AML-193 (cell line): Measurements from ENCODE around the gene CCDC85A.

Experiments used
- DNase-seq, 2 experiments: peaks; one replicate each; lab custom pipeline; 2025; lab: John Stamatoyannopoulos, UW

CCDC85A gene

GRCh38 chr2:56372071-56372656, 188.4 kb downstream of the CCDC85A start:
- no peak for DNase-seq

- DNase-seq, result no peak
Measured at GRCh38 chr2:56375251-56375650, 191.5 kb downstream of the CCDC85A start.

GRCh38 chr2:56376699-56377665, 193.2 kb downstream of the CCDC85A start:
- no peak for DNase-seq

- DNase-seq, result no peak
Measured at GRCh38 chr2:56379066-56379465, 195.3 kb downstream of the CCDC85A start.

GRCh38 chr2:56380861-56381260, 197.1 kb downstream of the CCDC85A start:
- no peak for DNase-seq

- no peak for DNase-seq
Measured at GRCh38 chr2:56382466-56382865, 198.7 kb downstream of the CCDC85A start.

- DNase-seq, result no peak
Measured at GRCh38 chr2:56386657-56387056, 202.9 kb downstream of the CCDC85A start.

- no peak for DNase-seq
Measured at GRCh38 chr2:56390644-56391043, 206.9 kb downstream of the CCDC85A start.

GRCh38 chr2:56410140-56410539, 226.3 kb downstream of the CCDC85A start:
- DNase-seq, result no peak

- DNase-seq, result no peak
Measured at GRCh38 chr2:56416500-56417176, 232.8 kb downstream of the CCDC85A start.
